GM18526 (cell line): ENCODE results near the gene ASF1B.

ENCODE experiments used
- POLR2A ChIP-seq: IDR thresholded peaks from 3 replicates; pipeline ENCODE4 v1.6.1; 2011; ENCODE audit not compliant: insufficient read length; ENCODE audit errors: extremely low read depth

The ASF1B gene

DNA sequence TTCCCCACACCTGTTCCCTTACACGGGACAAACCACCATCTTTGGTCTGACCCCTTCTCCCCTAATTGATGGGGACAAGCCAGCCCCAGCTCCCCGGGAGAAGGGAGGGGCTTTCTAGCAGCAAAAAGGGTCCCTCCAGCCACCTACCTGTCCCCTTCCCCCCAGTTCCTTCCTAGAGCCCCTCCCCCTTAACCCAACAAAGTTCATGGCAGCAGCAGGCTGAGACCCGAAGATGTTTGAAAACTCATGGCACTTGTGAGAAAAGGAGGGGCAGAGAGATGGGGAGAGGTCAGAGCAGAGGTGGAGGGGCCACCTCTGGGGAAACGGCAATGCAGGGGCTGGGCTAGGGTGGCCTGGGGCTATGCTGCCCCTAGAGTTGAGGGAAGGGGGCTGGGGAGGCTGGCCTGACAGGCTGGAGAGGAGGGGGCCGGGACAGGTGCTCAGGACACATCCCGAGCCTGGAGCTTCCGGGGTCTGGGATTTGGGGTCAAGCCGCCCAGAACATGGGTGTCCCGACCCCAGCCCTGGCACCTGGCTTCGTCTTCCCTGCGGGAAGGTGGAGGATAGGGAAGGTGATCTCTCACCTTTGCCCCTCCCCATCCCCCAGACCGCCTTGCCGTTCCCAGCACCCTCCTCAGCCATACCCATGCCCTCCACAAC is 12.5 kb upstream of the ASF1B start:
- TF ChIP-seq POLR2A, result no peak

DNA sequence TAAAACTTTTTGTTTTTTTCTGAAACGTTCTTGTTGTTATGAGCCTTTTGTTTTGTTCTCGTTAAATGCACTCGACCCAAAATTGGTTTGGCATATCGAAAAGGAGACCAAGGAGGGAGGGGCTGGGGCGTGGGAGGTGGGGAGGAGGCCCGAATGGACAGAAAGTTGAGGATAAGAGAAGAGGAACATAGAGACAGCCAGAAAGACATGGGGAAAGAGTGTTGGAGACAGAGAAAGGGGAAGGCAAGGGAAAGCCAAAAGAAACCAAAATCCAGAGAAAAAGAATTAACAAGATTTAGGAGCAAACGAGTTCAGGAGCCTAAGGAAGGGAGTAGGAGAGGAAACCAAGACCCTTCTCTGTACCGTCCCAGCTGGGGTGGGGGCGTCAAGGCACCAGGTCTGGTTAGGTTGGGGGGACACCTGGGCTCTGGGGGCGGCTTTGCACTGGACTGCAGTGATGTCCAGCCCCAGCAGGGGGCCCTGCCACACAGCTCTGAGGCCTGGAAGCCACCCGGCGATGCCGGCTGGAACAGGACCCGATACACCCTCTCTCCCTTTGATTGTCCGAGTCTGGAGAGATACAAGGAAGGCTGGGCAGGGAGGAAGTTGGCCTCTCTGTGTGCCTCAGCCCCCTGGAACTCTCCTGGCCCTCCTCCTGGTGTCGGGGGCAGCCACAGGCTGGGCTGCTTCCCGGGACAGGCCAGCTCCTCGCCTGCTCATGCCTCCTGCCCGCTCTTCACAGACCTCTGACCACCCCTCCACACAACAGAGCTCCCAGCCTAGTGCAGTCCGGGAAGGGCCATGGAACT is 11.6 kb upstream of the ASF1B start:
- no peak for TF ChIP-seq POLR2A

DNA sequence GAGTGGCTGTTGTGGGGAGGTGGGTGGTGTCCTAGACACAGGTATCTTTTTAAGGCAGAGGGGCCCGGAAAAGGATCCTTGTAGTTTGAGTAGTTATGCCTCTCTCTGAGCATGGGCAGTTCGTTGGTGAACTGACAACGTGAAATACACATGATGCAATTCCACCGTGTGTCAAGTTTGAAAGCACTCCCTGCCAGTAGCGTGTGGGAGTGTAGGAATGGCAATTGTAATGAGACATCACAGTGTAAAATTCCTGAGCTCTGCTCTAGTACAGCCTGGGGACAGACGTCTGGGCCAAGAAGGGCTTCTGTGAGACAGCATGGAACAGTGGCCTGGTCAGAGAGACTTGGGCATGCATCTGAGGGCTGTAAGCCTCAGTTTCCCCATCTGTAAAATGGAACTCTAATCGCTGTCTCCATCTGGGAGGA is 10.4 kb upstream of the ASF1B start:
- no peak for TF ChIP-seq POLR2A

DNA sequence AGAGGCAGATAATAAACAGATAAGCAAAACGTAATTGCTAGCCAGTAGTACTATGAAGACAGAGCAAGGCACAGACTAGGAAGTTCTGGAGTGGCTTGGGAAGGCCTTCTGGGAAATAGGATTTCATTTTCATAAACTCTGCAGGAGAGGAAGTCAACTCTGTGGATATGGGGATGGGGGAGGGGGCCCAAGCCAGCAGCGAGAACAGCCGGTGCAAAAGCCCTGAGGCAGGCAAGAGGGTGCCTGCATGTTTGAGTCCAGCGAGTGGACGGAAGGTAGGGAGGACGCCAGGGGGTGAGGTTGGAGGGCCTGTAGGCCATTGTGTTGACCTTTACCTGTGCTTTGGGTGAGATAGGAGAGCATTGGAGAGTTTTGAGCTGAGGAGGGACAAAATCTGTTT is 9.0 kb upstream of the ASF1B start:
- no peak for TF ChIP-seq POLR2A

DNA sequence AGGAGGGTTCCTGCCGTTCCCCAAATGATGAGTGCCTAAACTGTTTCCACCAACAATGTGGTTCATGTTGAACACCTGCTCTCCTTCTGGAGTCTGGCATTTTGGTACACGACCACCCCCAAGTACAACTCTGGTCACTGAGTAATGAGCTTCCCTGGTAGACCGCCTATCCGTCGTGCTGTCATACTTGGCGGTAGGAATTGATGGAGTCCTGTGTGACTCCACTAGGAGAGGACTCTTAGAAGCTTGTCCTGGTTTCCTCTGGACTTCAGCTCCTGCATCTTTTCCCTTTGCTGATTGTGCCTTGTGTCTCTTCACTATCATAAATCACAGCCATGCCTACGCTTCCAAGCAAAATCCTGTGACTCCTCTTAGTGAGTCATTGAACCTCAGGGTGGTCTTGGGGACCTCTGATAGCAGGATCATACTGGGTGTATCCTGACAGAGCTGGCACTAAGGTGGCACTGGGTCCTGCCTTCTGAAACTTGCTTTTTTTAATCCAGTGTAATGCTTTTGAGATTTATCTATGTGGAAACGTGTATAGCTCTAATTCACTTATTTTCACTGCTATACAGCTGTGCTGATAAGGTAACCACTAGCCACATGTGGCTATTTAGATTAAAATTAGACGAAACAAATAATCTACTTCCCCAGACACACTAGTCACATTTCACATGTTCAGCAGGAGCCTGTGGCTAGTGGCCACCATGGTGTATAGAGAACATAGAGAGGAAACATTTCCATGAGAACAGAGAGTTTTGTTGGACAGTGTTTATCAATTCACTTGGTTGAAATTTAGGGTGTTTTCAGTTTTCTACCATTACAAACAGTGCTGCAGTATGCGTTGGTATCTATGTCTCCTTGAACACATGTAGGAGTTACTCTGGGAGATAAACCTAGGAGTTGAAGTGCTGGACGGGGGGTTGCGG is 6.1 kb upstream of the ASF1B start:
- no peak for TF ChIP-seq POLR2A

DNA sequence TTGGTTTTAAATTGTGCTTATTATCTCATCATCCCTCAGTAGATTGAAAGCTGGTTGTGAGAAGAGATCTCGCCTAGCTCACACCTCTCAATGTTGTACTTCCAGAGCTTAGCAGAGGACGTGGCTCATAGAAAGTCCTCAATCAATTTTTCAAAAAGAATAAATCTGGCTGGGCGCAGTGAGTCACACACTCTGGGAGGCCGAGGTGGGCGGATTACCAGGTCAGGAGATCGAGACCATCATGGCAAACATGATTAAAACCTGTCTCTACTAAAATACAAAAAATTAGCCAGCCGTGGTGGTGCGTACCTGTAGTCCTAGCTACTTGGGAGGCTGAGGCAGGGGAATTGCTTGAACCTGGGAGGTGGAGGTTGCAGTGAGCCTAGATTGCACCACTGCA is 4.7 kb upstream of the ASF1B start:
- TF ChIP-seq POLR2A, result no peak

DNA sequence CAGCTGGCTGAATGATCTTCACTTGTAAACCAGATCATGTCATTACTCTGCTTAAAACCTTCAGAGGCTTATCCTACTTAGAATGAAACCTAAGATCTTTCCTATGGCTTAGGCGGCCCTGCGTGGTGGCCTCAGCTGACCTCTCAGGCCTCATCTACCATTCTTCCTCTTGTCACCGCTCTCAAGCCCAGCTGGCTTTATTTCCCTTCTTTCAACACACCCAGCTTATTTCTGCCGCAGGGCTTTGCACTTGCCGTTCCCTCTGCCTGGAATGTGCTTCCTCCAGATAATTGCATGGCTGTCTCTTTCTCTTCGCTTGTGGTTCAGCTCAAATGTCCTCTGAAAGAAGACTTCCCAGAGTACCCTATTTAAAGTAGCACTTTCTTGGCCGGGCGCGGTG is 3.6 kb upstream of the ASF1B start:
- no peak for TF ChIP-seq POLR2A

DNA sequence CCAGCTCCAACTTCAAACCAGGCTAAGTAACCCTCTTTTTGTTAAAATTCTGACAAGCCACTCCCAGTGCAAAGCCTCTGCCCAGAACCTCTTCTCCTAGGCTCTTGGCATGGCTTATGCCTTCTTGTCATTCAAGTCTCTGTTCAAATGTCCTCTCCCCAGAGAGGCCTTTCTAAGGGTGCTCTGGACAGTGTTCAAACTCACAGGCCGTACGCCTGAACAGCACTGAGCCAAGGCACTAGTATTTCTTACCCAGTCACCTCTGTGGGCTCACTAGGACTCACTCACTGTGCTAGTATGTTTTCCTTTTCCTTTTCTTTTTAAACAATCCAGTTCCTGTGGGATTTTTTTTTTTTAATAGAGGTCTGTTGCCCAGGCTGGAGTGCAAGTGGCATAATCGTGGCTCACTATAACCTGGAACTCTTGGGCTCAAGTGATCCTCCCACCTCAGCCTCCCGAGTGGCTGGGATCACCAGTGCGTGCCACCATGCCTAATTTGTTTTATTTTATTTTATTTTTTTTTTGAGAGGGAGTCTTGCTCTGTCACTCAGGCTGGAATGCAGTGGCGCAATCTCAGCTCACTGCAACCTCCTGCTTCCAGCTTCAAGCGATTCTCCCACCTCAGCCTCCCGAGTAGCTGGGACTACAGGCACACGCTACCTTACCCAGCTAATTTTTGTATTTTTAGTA is 2.3 kb upstream of the ASF1B start:
- no peak for TF ChIP-seq POLR2A

DNA sequence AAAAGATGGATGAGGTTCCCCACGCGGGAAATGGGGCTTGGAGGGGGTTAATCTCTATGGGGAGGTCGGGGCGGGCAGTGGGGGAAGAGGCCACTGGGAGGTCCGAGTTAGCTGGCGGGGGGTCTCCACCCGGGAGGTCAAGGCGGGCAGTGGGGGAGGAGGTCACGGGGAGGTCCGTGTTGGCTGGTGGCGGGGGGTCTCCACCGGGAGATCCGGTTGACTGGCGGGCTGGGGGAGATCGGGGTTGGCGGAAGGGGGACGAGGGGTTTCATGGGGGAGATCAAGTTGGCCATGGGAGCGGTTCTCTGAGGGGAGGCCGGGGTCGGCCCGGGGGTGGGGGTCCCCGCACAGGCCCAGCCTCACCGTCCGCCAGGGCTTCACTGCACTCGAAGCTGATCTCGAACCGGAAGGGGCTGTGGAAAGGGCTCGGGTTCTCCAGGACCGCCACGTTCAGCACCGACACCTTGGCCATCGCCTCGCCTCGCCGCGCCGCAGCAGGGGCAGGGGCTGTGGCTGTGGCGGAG is 342 bp downstream of the ASF1B start:
- TF ChIP-seq POLR2A, result no peak

DNA sequence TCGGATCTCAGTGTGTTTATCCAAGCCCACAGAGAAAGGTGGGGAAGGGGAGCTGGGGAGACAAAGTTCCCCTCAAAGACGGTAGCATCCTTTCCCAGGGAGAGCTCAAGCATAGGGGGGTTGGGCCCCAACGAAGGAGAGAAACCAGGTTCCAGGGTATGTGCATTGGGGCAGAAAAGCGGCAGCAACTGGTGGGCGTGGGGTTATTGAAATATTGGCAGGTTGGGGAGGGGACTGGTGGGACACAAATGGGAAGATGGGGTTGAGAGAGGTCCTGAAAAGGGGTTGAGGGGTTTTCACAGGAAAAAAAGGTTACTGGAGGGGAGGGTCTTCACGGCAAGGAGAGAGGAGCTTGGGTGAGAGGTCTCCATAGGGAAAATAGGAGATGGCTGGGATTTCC is 1.0 kb downstream of the ASF1B start:
- TF ChIP-seq POLR2A, result no peak

DNA sequence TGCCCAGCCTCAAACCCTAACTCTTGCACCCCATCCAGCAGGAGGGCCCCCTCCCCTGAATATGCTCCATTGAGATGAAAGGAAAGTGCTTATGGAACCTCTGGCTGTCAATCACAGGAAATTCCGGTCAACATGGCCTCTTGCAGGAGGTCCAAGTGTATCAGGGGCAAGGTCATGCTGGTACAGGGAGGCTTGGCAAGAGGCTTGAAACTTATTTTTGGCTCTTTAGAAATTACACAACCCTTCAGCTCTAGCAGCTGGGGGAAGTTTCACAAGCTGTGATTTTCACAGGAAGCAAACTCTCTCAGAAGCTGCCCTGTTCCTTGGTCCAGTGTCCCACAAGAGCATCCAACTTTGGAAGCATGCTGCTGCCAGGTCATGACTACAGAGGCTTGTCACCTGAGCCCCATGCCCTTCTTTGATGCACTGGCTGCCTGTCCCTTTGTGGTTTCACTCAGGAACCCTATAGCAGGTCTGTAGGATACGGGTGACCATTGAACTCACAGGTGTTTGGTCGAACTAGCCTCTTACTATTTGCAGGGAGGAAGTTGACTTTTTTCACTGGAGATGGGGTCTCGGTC is 8.4 kb downstream of the ASF1B start:
- no peak for TF ChIP-seq POLR2A

DNA sequence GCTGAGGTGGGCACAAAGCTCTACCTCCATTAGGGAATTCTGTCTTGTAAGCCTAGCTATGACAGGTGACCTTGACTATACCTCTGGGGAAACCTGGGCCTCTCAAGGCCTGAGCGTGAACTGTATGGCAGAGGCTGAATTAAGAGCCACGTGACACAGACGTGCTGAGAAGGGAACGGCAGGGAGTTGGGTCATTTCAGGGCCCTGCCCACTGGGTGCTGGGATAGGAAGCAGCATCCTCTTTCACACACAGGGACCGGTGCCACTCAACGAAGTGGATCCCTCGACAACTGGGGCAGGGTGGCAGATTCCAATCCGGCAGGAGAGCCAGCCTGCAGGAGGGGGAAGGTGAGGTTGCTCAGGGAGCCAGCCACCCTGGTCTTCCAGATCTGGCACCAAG is 9.2 kb downstream of the ASF1B start:
- TF ChIP-seq POLR2A, result no peak

DNA sequence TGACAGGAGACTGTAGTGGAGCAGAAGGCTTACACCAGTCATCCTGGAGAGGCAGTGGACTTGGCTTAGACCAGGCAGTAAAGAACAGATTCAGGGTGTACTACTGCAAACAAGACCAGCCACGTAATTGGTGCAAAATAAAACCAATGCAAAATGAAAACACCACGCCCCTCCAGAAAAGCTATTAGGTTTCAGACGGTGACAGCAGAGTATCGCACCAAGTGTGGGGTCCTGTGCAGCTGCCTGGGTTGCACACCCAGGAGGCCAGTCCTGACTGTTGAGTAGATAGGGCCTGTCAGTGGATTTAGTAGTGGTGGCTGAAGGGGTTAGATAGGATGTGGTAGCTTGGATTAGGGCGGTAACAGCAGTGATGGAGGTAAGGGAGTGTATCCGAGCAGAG is 13.5 kb downstream of the ASF1B start:
- TF ChIP-seq POLR2A, result no peak

DNA sequence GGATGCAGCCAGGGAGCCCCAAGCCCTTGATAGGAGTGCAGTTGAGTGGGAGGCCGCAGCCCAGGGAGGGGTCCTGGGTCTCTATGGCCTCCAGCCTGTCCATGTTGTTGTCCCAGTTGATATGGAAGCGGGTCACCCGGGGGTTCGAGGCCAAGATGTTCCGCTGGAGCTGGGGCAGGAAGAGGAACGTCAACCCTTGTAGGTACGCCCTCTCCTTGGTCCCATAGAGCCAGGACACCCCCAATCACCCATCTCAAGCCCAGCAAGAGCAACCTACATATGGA is 15.9 kb downstream of the ASF1B start:
- no peak for TF ChIP-seq POLR2A
